Ecto neural progenitor cell (in vitro differentiated cells): ENCODE measurements around the gene ARL16.
"Not testable (repeated sequence)": the region's sequence is repeated elsewhere in the genome, so short reads cannot be mapped to it uniquely, and the experiment has no call there.

Experiments used
- DNase-seq: peaks from one replicate; pipeline ENCODE4 v3.0.0-alpha.2; 2018; ENCODE audit warnings: low spot score

ARL16 gene

DNA sequence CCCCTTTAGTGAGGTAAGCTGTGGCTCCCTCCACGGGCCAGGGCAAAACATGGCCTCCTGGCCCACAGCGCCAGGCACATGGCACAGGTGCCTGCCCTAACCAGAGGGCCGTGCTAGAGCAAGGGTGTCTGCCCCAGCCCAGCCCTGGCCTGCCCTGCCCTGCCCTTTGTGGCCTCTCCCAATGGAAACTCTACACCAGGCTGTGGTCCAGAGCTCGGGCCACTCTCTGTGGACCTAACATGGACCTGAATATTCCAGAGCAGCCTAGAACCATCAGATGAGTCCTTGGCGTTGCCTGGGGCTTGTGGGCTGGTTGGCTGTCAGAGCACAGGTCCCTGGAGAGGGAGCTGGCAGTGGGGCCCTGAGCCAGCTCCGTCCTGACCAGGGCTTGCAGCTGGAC, 11.6 kb upstream of the ARL16 start:
- no peak for DNase-seq

- DNase-seq, result no peak
Observed at GRCh38 chr17:81694810-81695209, 11.2 kb upstream of the ARL16 start.

GRCh38 chr17:81693509-81694210, 10.1 kb upstream of the ARL16 start:
- no peak for DNase-seq

DNA sequence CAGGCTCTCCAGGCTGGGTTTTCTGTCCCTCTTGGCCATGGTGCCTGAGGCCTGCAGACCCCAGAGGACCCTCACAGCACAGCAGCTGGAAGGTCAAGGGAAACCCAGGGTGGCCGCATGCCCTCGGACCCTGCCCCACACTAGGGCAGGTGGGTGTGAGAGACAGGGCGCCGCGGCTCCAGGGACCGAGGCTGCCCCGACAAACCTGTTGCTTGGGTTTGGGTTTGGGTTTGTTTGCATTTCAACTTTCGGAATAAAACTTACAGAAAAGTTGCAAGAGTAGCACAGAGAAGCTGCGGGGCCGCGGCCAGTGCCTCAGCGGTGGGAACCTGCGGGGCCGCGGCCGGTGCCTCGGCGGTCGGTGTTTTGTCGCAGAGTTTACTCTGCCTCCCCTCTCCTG, 8.0 kb upstream of the ARL16 start:
- DNase-seq, result no peak

GRCh38 chr17:81691196-81691595, 7.6 kb upstream of the ARL16 start:
- DNase-seq, result no peak

DNA sequence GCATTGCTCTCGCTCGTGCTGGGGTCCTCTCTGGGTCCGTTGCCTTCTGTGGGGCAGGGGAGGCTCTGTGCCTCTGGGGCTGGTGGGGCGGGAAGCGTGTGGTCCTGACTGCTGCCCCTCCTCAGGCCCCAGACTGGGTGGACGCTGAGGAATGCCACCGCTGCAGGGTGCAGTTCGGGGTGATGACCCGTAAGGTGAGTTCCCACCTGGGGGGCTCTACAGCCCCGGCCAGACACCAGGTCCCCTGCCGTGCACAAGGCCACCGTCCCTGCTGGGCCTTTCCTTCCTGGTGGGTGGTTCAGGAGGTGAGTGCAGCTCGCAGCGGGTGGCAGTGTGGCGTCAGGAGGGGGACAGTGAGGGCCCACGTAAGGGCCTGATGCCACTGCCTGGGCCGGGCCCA, 7.0 kb upstream of the ARL16 start:
- DNase-seq, result no peak

DNA sequence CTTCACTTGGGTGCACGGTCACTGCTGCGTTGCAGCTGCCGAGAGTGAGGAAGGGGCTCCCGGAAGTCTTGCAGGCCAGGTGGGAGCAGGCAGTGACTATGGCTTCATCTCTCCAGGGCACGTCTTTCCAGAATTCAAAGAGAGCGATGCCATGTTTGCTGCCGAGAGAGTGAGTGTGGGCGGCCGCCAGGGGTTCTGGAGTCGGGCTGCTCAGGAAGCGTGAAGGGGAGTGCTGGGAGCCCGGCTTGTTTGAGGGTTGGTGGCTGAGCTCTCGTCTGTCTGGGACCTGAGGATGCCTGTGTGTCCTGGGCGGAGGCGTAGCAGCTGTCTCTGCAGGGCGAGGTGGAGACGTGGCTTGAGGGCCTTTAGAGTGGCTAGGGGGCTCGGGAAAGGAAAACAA, 6.5 kb upstream of the ARL16 start:
- no peak for DNase-seq

DNA sequence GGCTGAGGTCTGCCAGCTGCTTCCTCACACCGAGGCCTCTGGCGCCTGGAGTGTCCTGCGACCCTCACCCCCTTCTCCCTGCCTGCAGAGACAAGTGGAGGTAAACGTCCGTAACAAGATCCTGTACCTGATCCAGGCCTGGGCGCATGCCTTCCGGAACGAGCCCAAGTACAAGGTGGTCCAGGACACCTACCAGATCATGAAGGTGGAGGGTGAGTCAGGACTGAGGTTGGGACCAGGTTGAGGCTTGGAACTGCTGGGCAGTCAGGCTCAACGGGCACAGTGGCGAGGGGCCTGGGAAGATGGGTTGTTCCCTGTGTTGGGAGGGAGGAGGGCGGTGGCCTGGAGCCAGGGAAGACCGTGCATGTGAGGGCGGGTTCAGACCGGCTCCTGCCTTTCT, 5.0 kb upstream of the ARL16 start:
- DNase-seq, result no peak

DNA sequence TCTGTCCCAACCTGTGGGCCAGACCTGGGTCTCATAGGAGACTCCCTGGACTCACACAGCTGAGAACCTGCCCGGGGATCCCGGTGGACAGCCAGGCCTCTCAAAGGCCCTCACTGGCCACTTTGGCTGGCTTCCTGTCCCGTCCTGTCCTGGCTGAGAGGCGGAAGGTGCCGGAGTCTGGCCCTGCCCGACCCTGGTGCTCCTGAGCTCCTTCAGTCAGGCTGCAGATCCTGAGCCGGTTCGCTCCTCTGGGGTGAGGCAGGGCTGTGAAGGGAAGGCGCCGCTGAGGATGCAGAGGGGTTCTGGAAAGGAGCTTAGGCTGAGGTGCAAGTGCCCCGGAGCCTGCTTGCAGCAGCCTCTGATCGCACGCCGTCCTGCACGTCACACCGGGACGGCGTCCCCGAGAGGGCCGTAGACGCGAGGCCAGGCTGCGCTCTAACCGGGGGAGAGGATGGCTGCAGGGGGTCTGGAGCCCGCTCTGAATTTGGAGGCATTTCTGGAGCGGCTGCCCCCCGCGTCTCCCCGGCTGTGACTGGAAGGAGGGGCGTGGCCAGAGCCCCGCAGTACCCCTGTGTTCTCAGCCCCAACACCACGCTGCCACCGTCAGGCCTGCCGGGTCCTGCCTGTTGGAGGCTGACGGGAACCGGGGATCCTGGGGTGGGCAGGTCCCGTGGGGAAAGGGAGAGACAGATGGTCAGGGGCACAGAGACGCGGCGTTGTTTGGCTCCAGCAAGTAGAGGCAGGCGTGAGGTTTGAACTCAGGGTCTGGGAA, 4.4 kb upstream of the ARL16 start:
- DNase-seq, result no peak

GRCh38 chr17:81686614-81687013, 3.0 kb upstream of the ARL16 start:
- no peak for DNase-seq

GRCh38 chr17:81685108-81685507, 1.5 kb upstream of the ARL16 start:
- no peak for DNase-seq

- DNase-seq, result no peak
Observed at GRCh38 chr17:81684442-81684911, 880 bp upstream of the ARL16 start.

- DNase-seq, result no peak
Observed at GRCh38 chr17:81683208-81683583, 401 bp downstream of the ARL16 start.

- DNase-seq, result no peak
Observed at GRCh38 chr17:81682565-81683207, 911 bp downstream of the ARL16 start.

- DNase-seq, result no peak
Observed at GRCh38 chr17:81681672-81682071, 1.9 kb downstream of the ARL16 start.

DNA sequence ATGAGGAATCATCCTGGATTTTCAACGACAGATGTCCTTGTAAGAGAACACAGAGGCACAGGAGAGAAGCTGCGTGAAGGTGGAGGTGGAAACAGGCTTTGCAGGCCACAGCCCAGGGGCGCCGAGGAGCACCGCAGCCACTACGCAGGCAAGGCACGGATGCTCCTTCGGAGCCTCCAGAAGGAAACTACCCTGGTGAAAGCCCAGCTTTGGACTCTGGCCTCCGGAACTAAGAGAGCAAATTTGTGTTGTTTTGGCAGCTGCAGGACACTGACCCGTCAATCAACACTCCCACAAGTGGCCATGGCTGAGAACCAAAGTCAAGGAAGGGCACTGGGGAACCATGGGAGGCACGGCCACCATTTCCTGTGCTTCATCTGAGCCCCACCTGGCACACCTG, 3.4 kb downstream of the ARL16 start:
- no peak for DNase-seq

DNA sequence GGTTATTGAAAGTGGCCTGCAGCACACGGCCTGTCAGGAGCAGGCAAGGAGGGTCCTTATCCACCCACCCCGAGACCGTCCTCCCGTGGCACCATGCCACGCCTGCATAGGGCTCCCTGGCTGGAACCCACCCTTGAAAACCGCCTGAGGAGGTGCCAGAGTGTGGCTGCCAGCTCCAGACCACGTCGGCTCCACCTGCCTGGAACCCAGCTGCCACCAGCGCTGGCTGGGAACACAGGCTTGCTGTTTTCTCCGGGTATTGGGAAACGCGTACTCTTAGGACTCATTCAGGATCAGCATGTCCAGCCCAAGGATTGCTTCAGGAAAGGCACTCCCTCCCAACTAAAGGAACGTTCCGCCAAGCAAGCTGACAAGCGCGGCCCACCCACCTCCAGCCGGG, 6.7 kb downstream of the ARL16 start:
- no peak for DNase-seq

GRCh38 chr17:81675515-81676221, 7.9 kb downstream of the ARL16 start:
- not testable (repeated sequence) for DNase-seq

GRCh38 chr17:81673561-81674258, 9.9 kb downstream of the ARL16 start:
- DNase-seq, result no peak

GRCh38 chr17:81672954-81673353, 10.6 kb downstream of the ARL16 start:
- no peak for DNase-seq

DNA sequence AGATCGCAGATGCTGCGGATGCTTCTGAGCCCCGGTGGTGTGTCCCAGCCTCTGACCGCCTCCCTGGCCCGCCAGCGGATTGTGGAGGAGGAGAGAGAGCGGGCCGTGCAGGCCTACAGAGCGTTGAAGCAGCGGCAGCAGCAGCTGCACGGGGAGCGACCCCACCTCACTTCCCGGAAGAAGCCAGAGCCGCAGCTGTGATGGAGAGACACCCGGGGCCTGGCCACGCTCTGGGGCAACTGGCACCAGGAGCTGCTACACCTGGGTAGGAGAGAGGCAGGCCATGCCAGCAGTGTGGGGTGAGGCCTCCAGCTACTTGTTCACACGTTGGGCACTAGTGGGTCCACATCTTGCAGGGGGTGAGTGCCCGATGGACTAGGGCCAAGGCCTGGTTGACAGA, 11.1 kb downstream of the ARL16 start:
- DNase-seq, result no peak

DNA sequence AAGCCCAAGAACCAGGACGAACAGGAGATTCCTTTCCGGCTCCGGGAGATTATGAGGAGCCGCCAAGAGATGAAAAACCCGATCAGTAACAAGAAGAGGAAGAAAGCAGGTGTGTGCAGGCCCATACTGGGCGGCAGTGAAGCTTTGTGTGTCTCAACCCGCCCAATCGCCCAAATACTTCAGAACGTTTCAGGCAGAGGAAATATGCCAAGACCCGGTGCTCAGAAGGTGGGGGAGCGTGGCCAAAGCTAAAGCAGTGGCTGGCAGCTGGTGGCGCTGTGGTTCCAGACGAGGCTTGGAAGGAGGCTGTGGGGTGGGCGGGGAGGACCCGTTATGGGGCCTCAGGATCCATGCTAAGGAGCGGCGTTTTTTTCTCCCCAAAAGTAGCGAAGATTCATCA, 15.8 kb downstream of the ARL16 start:
- no peak for DNase-seq
